Head of caudate nucleus (tissue), 42 donors: ENCODE measurements around the gene DCAKD.
"Not testable (repeated sequence)": the region's sequence is repeated elsewhere in the genome, so short reads cannot be mapped to it uniquely, and the experiment has no call there.

Source experiments
- DNase-seq, 42 donors: peaks; one replicate each; pipeline versions ENCODE4 v3.0.0 to v3.0.0-alpha.2; 2020 to 2021; ENCODE audit warnings: mixed read lengths in 7 of 42
- intact Hi-C: fragments of 100-400 bp; cut with DNase I; formaldehyde crosslinking; loops from one replicate; pipeline ENCODE4 v1.15.0; 2022

Gene DCAKD

GRCh38 chr17:45073414-45074070, 22.1 kb upstream of the DCAKD start:
- intact Hi-C loops, result no loop called here
- DNase-seq, result no peak

DNA sequence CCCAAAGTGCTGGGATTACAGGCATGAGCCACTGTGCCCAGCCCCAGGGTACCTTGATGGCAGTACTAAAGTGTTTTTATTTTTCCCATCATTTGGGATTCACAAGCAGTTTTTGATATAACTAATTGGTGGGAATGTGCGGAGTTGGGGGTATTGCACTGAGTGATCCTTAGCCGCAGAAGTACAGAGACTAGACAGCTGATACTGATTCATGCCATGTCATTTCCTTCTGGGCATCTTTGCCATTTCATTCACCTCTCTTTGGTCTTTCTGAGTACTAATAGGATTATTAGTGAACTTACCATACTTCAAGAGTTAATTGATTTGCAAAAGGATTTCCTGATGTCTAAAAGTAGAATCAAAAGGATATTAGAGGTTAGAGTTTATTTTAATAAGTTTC, 19.4 kb upstream of the DCAKD start:
- DNase-seq, result no peak
- intact Hi-C loops, result no loop called here

DNA sequence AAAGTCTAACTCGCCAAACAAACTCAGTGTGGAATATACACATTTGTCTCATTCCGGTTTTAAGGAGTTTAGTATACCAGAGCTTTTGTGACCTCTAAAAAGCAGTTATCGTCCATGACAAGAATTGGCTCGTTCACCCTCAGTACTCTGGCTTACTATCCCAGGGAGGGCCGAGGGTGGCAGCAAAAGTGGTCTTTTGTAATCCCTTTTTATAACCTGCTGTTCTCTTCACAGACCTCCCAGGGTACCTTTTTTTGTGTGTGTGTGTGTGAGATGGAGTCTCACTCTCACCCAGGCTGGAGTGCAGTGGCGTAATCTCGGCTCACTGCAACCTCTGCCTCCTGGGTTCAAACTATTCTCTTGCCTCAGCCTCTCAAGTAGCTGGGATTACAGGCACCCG, 18.6 kb upstream of the DCAKD start:
- DNase-seq, result no peak
- intact Hi-C loops, result no loop called here

GRCh38 chr17:45067637-45068036, 16.2 kb upstream of the DCAKD start:
- intact Hi-C loops, result no loop called here
- DNase-seq, result no peak

- intact Hi-C loops, result no loop called here
- DNase-seq, result no peak
Measured at GRCh38 chr17:45063198-45063597, 11.8 kb upstream of the DCAKD start.

DNA sequence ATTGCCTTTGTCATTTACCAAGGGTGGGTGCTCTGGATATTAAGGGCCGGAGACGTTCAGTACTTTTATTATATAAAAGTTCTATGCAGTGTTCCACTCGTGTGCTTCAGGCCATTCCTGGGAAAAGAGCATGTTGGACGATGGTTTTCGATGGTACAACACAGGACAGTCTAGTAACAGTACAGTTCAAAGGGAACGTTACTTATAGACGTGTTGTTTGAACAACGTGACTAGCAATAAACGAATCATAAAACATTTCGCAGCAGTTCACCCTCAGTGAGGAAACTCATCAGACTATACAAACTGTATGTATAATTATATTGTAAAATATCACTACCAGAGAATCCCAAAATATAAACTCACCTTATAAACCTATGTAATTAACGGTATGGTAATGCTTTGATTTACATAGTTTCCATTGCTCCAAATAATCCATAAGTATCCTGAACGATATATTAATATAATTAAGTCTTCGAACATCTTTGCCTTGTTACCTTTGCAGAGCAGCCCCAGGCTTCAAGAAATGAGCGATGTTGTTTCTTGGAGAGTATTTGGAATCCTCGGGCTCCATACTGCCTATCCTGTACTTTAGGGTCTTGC, 10.3 kb upstream of the DCAKD start:
- intact Hi-C loops, result no loop called here
- DNase-seq, result no peak

GRCh38 chr17:45060797-45061605, 9.6 kb upstream of the DCAKD start, which contains the start of gene NMT1:
Gene NMT1, plus strand, starts transcription at chr17:45061317. Its CDS starts 13 bp downstream, at chr17:45061330.
- intact Hi-C loops, result no loop called here
- DNase-seq, result peak; percentile 94 to 100 (median 99)

- DNase-seq, result peak in 2 of 42 donors; percentile 9 to 47
- intact Hi-C loops, result no loop called here
Measured at GRCh38 chr17:45060382-45060796, 9.0 kb upstream of the DCAKD start.

GRCh38 chr17:45052052-45052772, 780 bp upstream of the DCAKD start:
- intact Hi-C loops, result no loop called here

DNA sequence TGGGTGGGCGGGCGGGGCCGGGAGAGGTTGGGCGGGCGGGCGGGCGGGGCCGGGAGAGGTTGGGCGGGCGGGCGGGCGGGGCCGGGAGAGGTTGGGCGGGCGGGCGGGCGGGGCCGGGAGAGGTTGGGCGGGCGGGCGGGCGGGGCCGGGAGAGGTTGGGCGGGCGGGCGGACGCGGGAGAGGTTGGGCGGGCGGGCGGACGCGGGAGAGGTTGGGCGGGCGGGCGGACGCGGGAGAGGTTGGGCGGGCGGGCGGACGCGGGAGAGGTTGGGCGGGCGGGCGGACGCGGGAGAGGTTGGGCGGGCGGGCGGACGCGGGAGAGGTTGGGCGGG, 254 bp upstream of the DCAKD start:
- intact Hi-C loops, DNase-seq: not testable (repeated sequence)

More at GRCh38 chr17:45052052-45052772, 780 bp upstream of the DCAKD start:
- peak in 31 of 42 donors; percentile 8 to 73 (median 28) for DNase-seq

- no peak for DNase-seq
- intact Hi-C loops, result no loop called here
Measured at GRCh38 chr17:45050481-45051059, 862 bp downstream of the DCAKD start.

- intact Hi-C loops, result no loop called here
- no peak for DNase-seq
Measured at GRCh38 chr17:45048795-45049563, 2.5 kb downstream of the DCAKD start.

DNA sequence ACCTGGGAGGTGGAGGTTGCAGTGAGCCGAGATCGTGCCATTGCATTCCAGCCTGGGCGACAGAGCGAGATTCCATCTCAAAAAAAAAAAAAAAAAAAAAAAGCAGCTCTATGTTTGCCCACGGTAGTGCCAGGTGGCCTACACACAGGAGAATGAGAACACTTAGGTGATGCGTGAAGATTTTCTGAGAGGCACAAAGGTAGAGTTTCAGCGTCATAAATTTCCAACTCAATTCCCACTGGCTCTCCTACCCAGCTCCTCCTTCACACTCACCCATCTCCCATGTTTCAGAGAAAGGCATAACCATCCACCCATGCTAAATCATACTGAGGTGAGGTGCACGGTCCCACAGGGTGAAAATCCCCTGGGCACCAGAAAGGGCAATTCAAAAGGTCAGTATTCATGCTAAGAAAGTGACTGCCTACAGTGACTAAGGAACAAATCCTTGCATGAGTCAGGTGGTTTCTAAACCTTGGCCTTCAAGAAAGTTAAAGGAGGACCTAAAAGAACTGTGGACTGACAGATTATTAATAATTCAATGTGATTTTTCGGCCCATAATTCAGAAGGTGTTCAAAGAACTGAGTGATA, 4.8 kb downstream of the DCAKD start:
- intact Hi-C loops, result no loop called here
- DNase-seq, result no peak

DNA sequence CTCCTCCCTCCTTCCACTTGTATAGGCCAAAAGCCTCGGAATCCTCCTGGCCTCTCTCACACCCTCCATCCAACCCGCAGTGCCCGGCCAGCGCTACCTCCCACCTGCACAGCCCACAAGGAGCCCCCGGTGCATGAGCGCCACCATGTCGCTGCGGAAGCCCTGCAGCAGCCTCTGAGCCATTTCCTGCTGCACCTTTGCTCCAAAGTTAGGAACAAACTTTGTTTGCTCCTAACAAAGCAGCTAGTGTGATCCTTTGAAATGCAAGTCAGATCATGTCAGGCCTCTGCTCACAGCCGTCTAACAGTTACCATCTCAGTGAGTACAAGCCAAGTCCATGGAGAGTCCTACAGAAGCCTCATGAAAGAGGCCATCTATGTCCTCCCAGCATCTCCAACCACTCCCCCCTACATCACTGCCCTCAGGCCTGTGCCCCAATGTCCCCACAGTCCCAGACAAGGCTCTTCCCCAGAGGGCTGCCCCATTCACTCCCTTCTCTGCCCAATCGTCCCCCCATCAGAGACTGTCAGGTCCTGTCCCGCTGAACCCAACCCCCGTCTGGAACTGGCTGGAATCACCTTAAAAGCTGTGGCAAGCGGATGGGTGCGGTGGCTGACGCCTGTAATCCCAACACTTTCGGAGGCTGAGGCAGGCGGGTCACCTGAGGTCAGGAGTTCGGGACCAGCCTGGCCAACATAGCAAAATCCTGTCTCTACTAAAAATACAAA, 7.5 kb downstream of the DCAKD start:
- intact Hi-C loops, result no loop called here
- DNase-seq, result no peak

DNA sequence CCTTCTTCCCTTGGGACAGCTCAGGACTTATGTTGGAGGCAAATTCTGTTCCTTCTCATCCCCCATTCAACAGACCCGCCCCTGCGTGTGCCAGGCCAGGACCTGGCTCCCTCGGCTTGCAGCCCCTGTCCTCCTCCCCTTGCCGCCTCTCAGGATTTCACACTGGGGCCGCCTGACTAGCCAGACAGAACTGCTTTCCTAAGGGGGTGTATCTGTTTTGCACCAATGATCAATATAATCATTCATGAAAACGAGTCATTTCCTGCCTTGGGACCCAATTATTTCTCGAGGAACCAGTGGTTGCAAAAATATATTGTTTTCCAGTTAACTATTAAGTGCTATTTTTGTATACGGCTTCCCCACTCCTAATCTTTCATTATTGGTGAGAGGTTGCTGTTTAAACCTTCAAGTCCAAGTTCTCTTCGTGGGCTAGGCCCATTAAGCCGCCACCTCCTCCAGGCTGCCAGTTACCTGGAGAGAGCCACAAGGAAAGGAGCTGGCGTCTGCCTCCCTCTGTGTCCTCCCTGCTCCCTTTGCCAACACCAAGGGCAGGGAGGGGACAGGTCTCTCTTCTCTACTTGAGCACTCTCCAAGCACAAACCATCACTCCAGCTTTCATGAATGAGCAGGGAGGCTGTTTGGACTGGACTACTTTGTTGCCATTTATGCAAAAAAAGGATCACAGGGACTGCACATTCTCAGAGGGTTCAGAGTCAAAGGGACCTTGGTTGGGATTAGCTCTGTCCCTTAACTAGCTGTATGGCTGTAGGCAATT, 8.9 kb downstream of the DCAKD start:
- intact Hi-C loops, result no loop called here
- DNase-seq, result no peak

GRCh38 chr17:45040459-45040858, 11.0 kb downstream of the DCAKD start:
- intact Hi-C loops, result no loop called here
- no peak for DNase-seq
